Spleen (tissue), 11 donors: ENCODE data around the gene DMP1. TPM values are rescaled to one million over a fixed set of nuclear protein-coding genes. Genes with fewer than 3 reads are reported as not detected.

Experiments
- DNase-seq: peaks from one replicate; pipeline ENCODE4 v3.0.0-alpha.2; 2020
- H3K27ac ChIP-seq, 8 donors: fragments of 200-600 bp; sonication (generic) in 7 of 8; 1 replicate in 4 of 8; 2 replicates in 4 of 8; pipeline versions ENCODE4 v1.5.0 to v1.8.0; 2016 to 2021; ENCODE audit warnings: inconsistent platforms in 4 of 8, mild to moderate bottlenecking in 4 of 8, moderate library complexity in 1 of 8
- H3K27me3 ChIP-seq, 7 donors: fragments of 200-600 bp; sonication (generic) in 6 of 7; replicated peaks in 1 of 7; 1 replicate in 4 of 7; 2 replicates in 3 of 7; pipeline versions ENCODE4 v1.5.0 to v1.8.0; 2016 to 2021; ENCODE audit warnings: inconsistent platforms in 3 of 7, mild to moderate bottlenecking in 1 of 7
- H3K36me3 ChIP-seq, 6 donors: fragments of 200-600 bp; sonication (generic) in 5 of 6; 1 replicate in 4 of 6; 2 replicates in 2 of 6; pipeline versions ENCODE4 v1.5.0 to v1.8.0; 2016 to 2021; ENCODE audit warnings: inconsistent platforms in 2 of 6
- H3K4me1 ChIP-seq, 6 donors: fragments of 200-600 bp; sonication (generic) in 5 of 6; 1 replicate in 3 of 6; 2 replicates in 3 of 6; pipeline versions ENCODE4 v1.5.0 to v1.8.0; 2016 to 2021; ENCODE audit warnings: inconsistent platforms in 3 of 6
- H3K4me3 ChIP-seq, 8 donors: fragments of 200-600 bp; sonication (generic) in 7 of 8; 1 replicate in 4 of 8; 2 replicates in 4 of 8; pipeline versions ENCODE4 v1.5.0 to v1.8.0; 2016 to 2021; ENCODE audit warnings: inconsistent platforms in 4 of 8, mild to moderate bottlenecking in 4 of 8, moderate library complexity in 2 of 8
- H3K9me3 ChIP-seq, 8 donors: fragments of 200-600 bp; sonication (generic) in 7 of 8; 1 replicate in 4 of 8; 2 replicates in 4 of 8; pipeline versions ENCODE4 v1.5.0 to v1.8.0; 2016 to 2021; ENCODE audit warnings: inconsistent platforms in 4 of 8
- CTCF ChIP-seq, 11 experiments: fragments of 200-600 bp in 7 of 11; fragments of 450-650 bp in 4 of 11; sonication (generic) in 4 of 11; IDR thresholded peaks in 8 of 11; conservative IDR thresholded peaks in 3 of 11; 1 replicate in 7 of 11; 2 replicates in 4 of 11; pipeline versions ENCODE4 v1.4.0 to v1.8.0; 2016 to 2021; ENCODE audit warnings: antibody characterized with exemption in 11 of 11, inconsistent platforms in 4 of 11, mild to moderate bottlenecking in 1 of 11
- POLR2A ChIP-seq, 3 donors: fragments of 450-650 bp; IDR thresholded peaks; one replicate each; pipeline ENCODE4 v1.5.1; 2017; ENCODE audit warnings: antibody characterized with exemption in 3 of 3, mild to moderate bottlenecking in 1 of 3
- POLR2AphosphoS5 ChIP-seq, 3 donors: sonication (generic); formaldehyde crosslinking; IDR thresholded peaks; one replicate each; pipeline ENCODE4 v1.5.1; 2017; ENCODE audit warnings: antibody characterized with exemption in 3 of 3
- WGBS, 5 donors: extraction: QIAGEN DNeasy Blood & Tissue Kit in 3 of 5; methylation state at CpG; one replicate each; pipeline versions ENCODE4 v1.1.5 to v1.1.7; 2013 to 2018; 5-methylcytosine and 5-hydroxymethylcytosine counted together
- intact Hi-C: fragments of 100-400 bp; cut with DNase I; formaldehyde crosslinking; loops from one replicate; pipeline ENCODE4 v1.15.0; 2023; ENCODE audit warnings: low total_unique reads
- polyA plus RNA-seq, 3 donors: library from polyadenylated mRNA; stranded (reverse); fragments of 200-250 nt; gene quantifications; one replicate each; pipeline ENCODE4 v1.2.1, GENCODE V29; 2013
- total RNA-seq, 7 donors: library from RNA; depleted of rRNA in 3 of 7; stranded (reverse); fragments of >200 nt in 3 of 7; fragmentation: NEBNext Ultra II Directional in 4 of 7; extraction: Animal tissue kit (Norgen Biotek cat#: 25700) in 4 of 7; gene quantifications; one replicate each; pipeline versions ENCODE4 v1.1.0 to v1.2.1, GENCODE V29; 2016 to 2021
- donor health status: healthy with polysubstance abuse.
- donor health status: DM: no; HTN: no; CAD: no; lungs with moderate emphysema.
- donor health status: DM: no; HTN: no; CAD: no.
- donor health status: Bipolar disorder and iron deficiency.
- donor health status: healthy.
- donor health status: DM: no; HTN: no; CAD: no.
- donor health status: DM: yes; HTN: yes; CAD: no.

The DMP1 gene
- total and polyA plus RNA-seq, 10 donors = 0.02 TPM; not detected in 9

GRCh38 chr4:87644286-87644685 is 5.8 kb upstream of the DMP1 start:
- 94 to 97% (median 96%) methylated on average over 6 of the region's 6 CpGs for WGBS, 5 donors
- Histone ChIP-seq H3K4me1 (no peaks in the 10 kb centered on the region), H3K9me3 (peaks cover 0 to 6% (median 0%) of the 10 kb centered on the region in 8 donors), H3K27ac (no peak overlapping the region), H3K27me3 (no peaks in the 10 kb centered on the region), H3K4me3 (no peak overlapping the region), H3K36me3 (no peaks in the 10 kb centered on the region)
- intact Hi-C loops = no loop called here
- TF ChIP-seq POLR2AphosphoS5 (IDR thresholded peaks at IDR 0.05) = no peak
- TF ChIP-seq CTCF (IDR thresholded peaks at IDR 0.05 in 8 of 11, conservative IDR thresholded peaks at IDR 0.05 in 3 of 11) = no peak
- TF ChIP-seq POLR2A (IDR thresholded peaks at IDR 0.05) = no peak
- no peak for DNase-seq

GRCh38 chr4:87650938-87651337 is 858 bp downstream of the DMP1 start:
- Histone ChIP-seq H3K9me3 (no peaks in the 10 kb centered on the region), H3K27me3 (no peaks in the 10 kb centered on the region), H3K27ac (no peak overlapping the region), H3K4me3 (no peak overlapping the region), H3K4me1 (no peaks in the 10 kb centered on the region), H3K36me3 (no peaks in the 10 kb centered on the region)
- no peak for DNase-seq
- intact Hi-C loops = no loop called here
- TF ChIP-seq POLR2AphosphoS5 (IDR thresholded peaks at IDR 0.05) (no peak), CTCF (IDR thresholded peaks at IDR 0.05 in 8 of 11, conservative IDR thresholded peaks at IDR 0.05 in 3 of 11) (no peak), POLR2A (IDR thresholded peaks at IDR 0.05) (no peak)
- 56 to 60% (median 60%) methylated on average over 2 of the region's 2 CpGs for WGBS, 5 donors

GRCh38 chr4:87651941-87652340 is 1.9 kb downstream of the DMP1 start:
- intact Hi-C loops = no loop called here
- no peaks in the 10 kb centered on the region for H3K27me3 ChIP-seq
- H3K27ac ChIP-seq = no peak overlapping the region
- H3K36me3 ChIP-seq = no peaks in the 10 kb centered on the region
- H3K4me3 ChIP-seq = no peak overlapping the region
- no peaks in the 10 kb centered on the region for H3K4me1 ChIP-seq
- H3K9me3 ChIP-seq = no peaks in the 10 kb centered on the region
- DNase-seq = no peak
- WGBS, 5 donors = 79 to 93% (median 86%) methylated on average over 3 of the region's 3 CpGs
- TF ChIP-seq POLR2AphosphoS5 (IDR thresholded peaks at IDR 0.05) = no peak
- no peak for TF ChIP-seq CTCF (IDR thresholded peaks at IDR 0.05 in 8 of 11, conservative IDR thresholded peaks at IDR 0.05 in 3 of 11)
- no peak for TF ChIP-seq POLR2A (IDR thresholded peaks at IDR 0.05)

- H3K4me3 ChIP-seq = no peak overlapping the region
- no peaks in the 10 kb centered on the region for H3K9me3 ChIP-seq
- TF ChIP-seq POLR2AphosphoS5 (IDR thresholded peaks at IDR 0.05) (no peak), POLR2A (IDR thresholded peaks at IDR 0.05) (no peak), CTCF (IDR thresholded peaks at IDR 0.05 in 8 of 11, conservative IDR thresholded peaks at IDR 0.05 in 3 of 11) (no peak)
- peaks cover 0 to 6% (median 0%) of the 10 kb centered on the region in 7 donors for H3K27me3 ChIP-seq
- intact Hi-C loops = no loop called here
- no peaks in the 10 kb centered on the region for H3K4me1 ChIP-seq
- no peak for DNase-seq
- H3K36me3 ChIP-seq = no peaks in the 10 kb centered on the region
- H3K27ac ChIP-seq = no peak overlapping the region
- 74 to 86% (median 81%) methylated on average over 1 of the region's 1 CpG for WGBS, 5 donors
These were observed 4.5 kb downstream of the DMP1 start for GRCh38 chr4:87654487-87655044.
